ENCODE measurements around the gene BLACAT1.

DNA sequence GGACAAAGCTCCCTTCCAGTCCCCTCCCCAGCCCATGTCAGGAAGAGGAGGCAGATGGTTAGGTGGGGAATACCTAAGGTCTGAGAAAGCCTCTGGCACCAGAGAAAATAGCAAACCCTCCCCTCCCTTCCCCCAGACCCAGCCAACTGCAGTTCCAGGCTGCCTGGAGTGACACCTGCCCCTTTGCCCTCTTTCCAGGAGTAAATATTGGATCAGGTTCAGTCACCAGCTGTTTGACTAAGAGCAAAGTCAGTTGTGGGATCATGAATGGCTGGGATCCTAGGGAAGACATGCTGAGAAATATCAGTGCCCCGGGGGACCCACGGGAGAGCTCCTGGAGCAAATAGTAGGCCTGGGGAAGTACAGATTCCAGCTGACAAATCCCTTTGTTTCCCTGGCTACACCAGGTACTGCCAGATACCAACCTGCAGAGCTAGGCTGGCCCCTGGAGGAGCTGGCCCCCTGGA is 36.4 kb upstream of the BLACAT1 start:
- TF ChIP-seq, protein P1, sequence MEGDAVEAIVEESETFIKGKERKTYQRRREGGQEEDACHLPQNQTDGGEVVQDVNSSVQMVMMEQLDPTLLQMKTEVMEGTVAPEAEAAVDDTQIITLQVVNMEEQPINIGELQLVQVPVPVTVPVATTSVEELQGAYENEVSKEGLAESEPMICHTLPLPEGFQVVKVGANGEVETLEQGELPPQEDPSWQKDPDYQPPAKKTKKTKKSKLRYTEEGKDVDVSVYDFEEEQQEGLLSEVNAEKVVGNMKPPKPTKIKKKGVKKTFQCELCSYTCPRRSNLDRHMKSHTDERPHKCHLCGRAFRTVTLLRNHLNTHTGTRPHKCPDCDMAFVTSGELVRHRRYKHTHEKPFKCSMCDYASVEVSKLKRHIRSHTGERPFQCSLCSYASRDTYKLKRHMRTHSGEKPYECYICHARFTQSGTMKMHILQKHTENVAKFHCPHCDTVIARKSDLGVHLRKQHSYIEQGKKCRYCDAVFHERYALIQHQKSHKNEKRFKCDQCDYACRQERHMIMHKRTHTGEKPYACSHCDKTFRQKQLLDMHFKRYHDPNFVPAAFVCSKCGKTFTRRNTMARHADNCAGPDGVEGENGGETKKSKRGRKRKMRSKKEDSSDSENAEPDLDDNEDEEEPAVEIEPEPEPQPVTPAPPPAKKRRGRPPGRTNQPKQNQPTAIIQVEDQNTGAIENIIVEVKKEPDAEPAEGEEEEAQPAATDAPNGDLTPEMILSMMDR (IDR thresholded peaks at IDR 0.05), result no peak
- no peak for TF ChIP-seq POLR2A (IDR thresholded peaks at IDR 0.05)

All from lower leg skin (tissue), 3 donors.